Liver (tissue), 9 donors: Measurements from ENCODE around the gene SPATA31E1. TPM values are rescaled to one million over a fixed set of nuclear protein-coding genes. Genes with fewer than 3 reads are reported as not detected.
A peak's percentile ranks its signal among the peaks of the same experiment; 100 is the strongest.

Experiments
- DNase-seq: peaks from one replicate; pipeline ENCODE4 v3.0.0-alpha.2; 2017; ENCODE audit warnings: low spot score
- H3K27ac ChIP-seq, 2 donors: one replicate each; pipeline ENCODE4 v1.7.0; 2013; ENCODE audit warnings: inconsistent platforms in 2 of 2, low read length in 2 of 2, control low read depth in 1 of 2, low read depth in 1 of 2, mild to moderate bottlenecking in 1 of 2
- H3K27me3 ChIP-seq, 4 donors: one replicate each; pipeline versions ENCODE4 v1.6.1 to v1.7.0; 2013; ENCODE audit warnings: low read length in 3 of 4, inconsistent platforms in 1 of 4, mild to moderate bottlenecking in 1 of 4, moderate library complexity in 1 of 4; ENCODE audit not compliant: control insufficient read depth in 4 of 4, insufficient read depth in 4 of 4
- H3K36me3 ChIP-seq, 4 donors: one replicate each; pipeline versions ENCODE4 v1.6.1 to v1.7.0; 2013; ENCODE audit warnings: low read length in 3 of 4, mild to moderate bottlenecking in 3 of 4, low read depth in 1 of 4, moderate library complexity in 1 of 4; ENCODE audit not compliant: control insufficient read depth in 4 of 4, insufficient read depth in 3 of 4
- H3K4me1 ChIP-seq, 4 donors: one replicate each; pipeline versions ENCODE4 v1.6.1 to v1.7.0; 2013; ENCODE audit warnings: low read length in 3 of 4, mild to moderate bottlenecking in 3 of 4, moderate library complexity in 1 of 4; ENCODE audit not compliant: control insufficient read depth in 4 of 4, insufficient read depth in 4 of 4
- H3K4me3 ChIP-seq, 3 donors: one replicate each; pipeline versions ENCODE4 v1.6.1 to v1.7.0; 2013; ENCODE audit warnings: low read length in 3 of 3, control low read depth in 1 of 3, low read depth in 1 of 3, mild to moderate bottlenecking in 1 of 3
- H3K9ac ChIP-seq, 2 donors: one replicate each; pipeline ENCODE4 v1.7.0; 2013; ENCODE audit warnings: low read length in 2 of 2, mild to moderate bottlenecking in 2 of 2, moderate library complexity in 2 of 2, control low read depth in 1 of 2, low read depth in 1 of 2
- H3K9me3 ChIP-seq, 4 donors: one replicate each; pipeline versions ENCODE4 v1.6.1 to v1.7.0; 2013; ENCODE audit warnings: low read length in 3 of 4; ENCODE audit not compliant: control insufficient read depth in 4 of 4
- ATF3 ChIP-seq: IDR thresholded peaks from 2 replicates; pipeline ENCODE4 v1.6.1; 2016; ENCODE audit warnings: antibody characterized with exemption
- CTCF ChIP-seq: fragments of 150-350 bp; IDR thresholded peaks from 2 replicates; pipeline ENCODE4 v1.5.1; 2017; ENCODE audit warnings: improper control_type of control experiment, low read depth, low read length; ENCODE audit not compliant: missing input control
- EGR1 ChIP-seq, 2 donors: IDR thresholded peaks; 2 replicates each; pipeline ENCODE4 v1.6.1; 2016 to 2018; ENCODE audit warnings: antibody characterized with exemption in 2 of 2, low read depth in 2 of 2
- FOXA1 ChIP-seq: IDR thresholded peaks from 2 replicates; pipeline ENCODE4 v1.6.1; 2016; ENCODE audit warnings: antibody characterized with exemption
- FOXA2 ChIP-seq: IDR thresholded peaks from 2 replicates; pipeline ENCODE4 v1.6.1; 2016; ENCODE audit warnings: antibody characterized with exemption
- GABPA ChIP-seq, 2 donors: IDR thresholded peaks in 1 of 2; conservative IDR thresholded peaks in 1 of 2; 2 replicates each; pipeline ENCODE4 v1.6.1; 2016; ENCODE audit warnings: antibody characterized with exemption in 2 of 2, mild to moderate bottlenecking in 1 of 2, moderate library complexity in 1 of 2
- HNF4A ChIP-seq, 2 donors: conservative IDR thresholded peaks; 2 replicates each; pipeline ENCODE4 v1.6.1; 2016; ENCODE audit warnings: antibody characterized with exemption in 2 of 2, mild to moderate bottlenecking in 2 of 2
- HNF4G ChIP-seq: IDR thresholded peaks from 2 replicates; pipeline ENCODE4 v1.6.1; 2016; ENCODE audit warnings: antibody characterized with exemption
- MAX ChIP-seq: IDR thresholded peaks from 2 replicates; pipeline ENCODE4 v1.6.1; 2016; ENCODE audit warnings: antibody characterized with exemption
- NR2F2 ChIP-seq: IDR thresholded peaks from 2 replicates; pipeline ENCODE4 v1.6.1; 2016; ENCODE audit warnings: antibody characterized with exemption
- RAD21 ChIP-seq, 2 donors: IDR thresholded peaks; 2 replicates each; pipeline ENCODE4 v1.6.1; 2016; ENCODE audit warnings: antibody characterized with exemption in 2 of 2, mild to moderate bottlenecking in 2 of 2
- REST ChIP-seq: IDR thresholded peaks from 2 replicates; pipeline ENCODE4 v1.6.1; 2016; ENCODE audit warnings: antibody characterized with exemption, mild to moderate bottlenecking
- RXRA ChIP-seq, 2 donors: IDR thresholded peaks; 2 replicates each; pipeline ENCODE4 v1.6.1; 2017 to 2018; ENCODE audit warnings: antibody characterized with exemption in 2 of 2, mild to moderate bottlenecking in 1 of 2
- SP1 ChIP-seq: IDR thresholded peaks from 2 replicates; pipeline ENCODE4 v1.6.1; 2018; ENCODE audit warnings: antibody characterized with exemption, mild to moderate bottlenecking
- TAF1 ChIP-seq: conservative IDR thresholded peaks from 2 replicates; pipeline ENCODE4 v1.6.1; 2016; ENCODE audit warnings: antibody characterized with exemption, mild to moderate bottlenecking
- ZBTB33 ChIP-seq: IDR thresholded peaks from 2 replicates; pipeline ENCODE4 v1.6.1; 2016; ENCODE audit warnings: antibody characterized with exemption
- WGBS: extraction: QIAGEN DNeasy Blood & Tissue Kit; methylation state at CpG from one replicate; pipeline ENCODE4 v1.1.7; 2013; 5-methylcytosine and 5-hydroxymethylcytosine counted together
- polyA plus RNA-seq, 2 donors: library from polyadenylated mRNA; stranded (reverse) in 1 of 2; unstranded in 1 of 2; fragments of 200-250 nt in 1 of 2; fragments of >200 nt in 1 of 2; fragmentation: Nextera tagmentation in 1 of 2; extraction: Ambion mirVana in 1 of 2; gene quantifications; one replicate each; pipeline versions ENCODE4 v1.2.1 to v1.2.3, GENCODE V29; 2013 to 2015
- total RNA-seq, 2 donors: library from RNA; depleted of rRNA; stranded (reverse); fragments of >200 nt; gene quantifications; one replicate each; pipeline ENCODE4 v1.2.3, GENCODE V29; 2014
- donor health status: healthy.
- donor health status: healthy.
- donor health status: healthy.
- donor health status: healthy.
- donor health status: healthy.

The SPATA31E1 gene
- total and polyA plus RNA-seq, 4 donors, result not detected

- TF ChIP-seq ATF3 (no peak), SP1 (no peak), NR2F2 (no peak), CTCF (no peak)
- Histone ChIP-seq H3K4me3 (no peak overlapping the region), H3K4me1 (no peaks in the 10 kb centered on the region), H3K27ac (no peak overlapping the region), H3K36me3 (no peaks in the 10 kb centered on the region), H3K27me3 (no peaks in the 10 kb centered on the region), H3K9ac (no peak overlapping the region), H3K9me3 (no peaks in the 10 kb centered on the region)
- 92% methylated on average over 13 of the region's 13 CpGs for WGBS
- peak; percentile 22 for DNase-seq
These were observed 3.0 kb downstream of the SPATA31E1 start for GRCh38 chr9:87885484-87886189.

- WGBS, result 89% methylated on average over 11 of the region's 11 CpGs
These were observed 3.7 kb downstream of the SPATA31E1 start for GRCh38 chr9:87886210-87886932.

More at GRCh38 chr9:87886210-87886932, 3.7 kb downstream of the SPATA31E1 start:
- TF ChIP-seq CTCF, result no peak
- TF ChIP-seq HNF4G, result no peak
- TF ChIP-seq FOXA1, result no peak
- no peak for TF ChIP-seq FOXA2
- TF ChIP-seq HNF4A (conservative IDR thresholded peaks at IDR 0.05), result no peak
- no peak for TF ChIP-seq ZBTB33
- TF ChIP-seq TAF1, result no peak
- TF ChIP-seq ATF3, result no peak
- no peak for TF ChIP-seq SP1
- no peak for TF ChIP-seq EGR1 (IDR thresholded peaks at IDR 0.05; ENCODE audit: low read depth in 2 of 2)
- TF ChIP-seq MAX, result no peak
- TF ChIP-seq RXRA (IDR thresholded peaks at IDR 0.05), result no peak
- no peak for TF ChIP-seq GABPA (IDR thresholded peaks at IDR 0.05 in 1 of 2, conservative IDR thresholded peaks at IDR 0.05 in 1 of 2)
- TF ChIP-seq NR2F2, result no peak
- no peak for TF ChIP-seq REST
- TF ChIP-seq RAD21 (IDR thresholded peaks at IDR 0.05), result no peak
- no peak overlapping the region for H3K9ac ChIP-seq
- H3K4me3 ChIP-seq, result no peak overlapping the region
- no peaks in the 10 kb centered on the region for H3K36me3 ChIP-seq
- H3K27me3 ChIP-seq, result no peaks in the 10 kb centered on the region
- DNase-seq, result peak; percentile 25
- no peak overlapping the region for H3K27ac ChIP-seq
- H3K4me1 ChIP-seq, result no peaks in the 10 kb centered on the region
- H3K9me3 ChIP-seq, result no peaks in the 10 kb centered on the region
